ENCODE results near the gene CDH6.

GRCh38 chr5:31372124-31372523, 178.6 kb downstream of the CDH6 start:
- no peak for TF ChIP-seq EZH2 (IDR thresholded peaks at IDR 0.05; ENCODE audit: borderline replicate concordance, insufficient read depth, low read depth, low read length, poor library complexity, severe bottlenecking)
- TF ChIP-seq CTCF (IDR thresholded peaks at IDR 0.05) = no peak

Data from B cell (primary cell).